Lower leg skin (tissue), 3 donors: ENCODE measurements around the gene PARG.

Experiments
- POLR2A ChIP-seq, 2 donors: fragments of 450-650 bp; IDR thresholded peaks; one replicate each; pipeline ENCODE4 v1.6.1; 2016 to 2017; ENCODE audit warnings: antibody characterized with exemption in 2 of 2, mild to moderate bottlenecking in 1 of 2, moderate library complexity in 1 of 2
- TF ChIP-seq, protein P1 (sequence below), 3 donors: fragments of 450-650 bp; IDR thresholded peaks; one replicate each; pipeline ENCODE4 v1.5.1; 2016; ENCODE audit warnings: antibody characterized with exemption in 3 of 3, mild to moderate bottlenecking in 3 of 3, moderate library complexity in 2 of 3

DNA sequence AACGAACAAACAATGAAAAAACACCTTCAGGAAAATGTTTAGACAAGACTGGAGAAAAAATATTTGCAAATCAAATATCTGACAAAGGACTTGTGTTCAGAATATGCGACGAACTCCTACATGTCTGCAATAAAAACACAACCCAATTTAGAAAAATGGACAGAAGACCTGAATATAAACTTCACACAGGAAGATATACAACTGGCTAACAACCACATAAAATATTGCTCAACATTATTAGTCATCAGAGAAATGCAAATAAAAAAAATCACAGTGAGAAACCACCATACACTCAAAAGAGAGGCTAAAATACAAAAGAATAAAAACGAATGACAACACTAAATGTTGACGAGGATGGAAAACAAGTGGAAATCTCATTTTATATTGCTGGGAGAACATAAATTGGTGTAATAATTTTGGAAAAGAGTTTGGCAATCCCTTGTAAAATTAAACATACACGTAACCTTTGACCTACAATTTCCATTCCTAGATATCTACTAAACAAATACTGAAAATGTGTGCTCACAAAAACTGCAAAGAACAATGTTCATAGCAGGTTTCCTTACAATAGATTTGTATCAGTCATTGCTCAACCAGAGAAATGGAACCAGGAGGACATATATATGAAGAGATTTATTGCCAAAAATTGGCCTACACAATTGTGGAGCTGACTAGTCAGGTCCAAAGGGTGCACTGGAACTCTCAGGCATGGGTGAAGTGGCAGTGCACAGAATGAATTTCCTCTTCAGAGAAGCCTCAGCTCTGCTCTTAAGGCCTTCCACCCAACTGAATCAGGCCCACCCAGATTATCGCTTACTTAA lies 96.8 kb downstream of the PARG start:
- TF ChIP-seq POLR2A (IDR thresholded peaks at IDR 0.05) = no peak
- TF ChIP-seq, protein P1, sequence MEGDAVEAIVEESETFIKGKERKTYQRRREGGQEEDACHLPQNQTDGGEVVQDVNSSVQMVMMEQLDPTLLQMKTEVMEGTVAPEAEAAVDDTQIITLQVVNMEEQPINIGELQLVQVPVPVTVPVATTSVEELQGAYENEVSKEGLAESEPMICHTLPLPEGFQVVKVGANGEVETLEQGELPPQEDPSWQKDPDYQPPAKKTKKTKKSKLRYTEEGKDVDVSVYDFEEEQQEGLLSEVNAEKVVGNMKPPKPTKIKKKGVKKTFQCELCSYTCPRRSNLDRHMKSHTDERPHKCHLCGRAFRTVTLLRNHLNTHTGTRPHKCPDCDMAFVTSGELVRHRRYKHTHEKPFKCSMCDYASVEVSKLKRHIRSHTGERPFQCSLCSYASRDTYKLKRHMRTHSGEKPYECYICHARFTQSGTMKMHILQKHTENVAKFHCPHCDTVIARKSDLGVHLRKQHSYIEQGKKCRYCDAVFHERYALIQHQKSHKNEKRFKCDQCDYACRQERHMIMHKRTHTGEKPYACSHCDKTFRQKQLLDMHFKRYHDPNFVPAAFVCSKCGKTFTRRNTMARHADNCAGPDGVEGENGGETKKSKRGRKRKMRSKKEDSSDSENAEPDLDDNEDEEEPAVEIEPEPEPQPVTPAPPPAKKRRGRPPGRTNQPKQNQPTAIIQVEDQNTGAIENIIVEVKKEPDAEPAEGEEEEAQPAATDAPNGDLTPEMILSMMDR (IDR thresholded peaks at IDR 0.05) = no peak
